ENCODE results near the gene CEP170B.

CEP170B gene

DNA sequence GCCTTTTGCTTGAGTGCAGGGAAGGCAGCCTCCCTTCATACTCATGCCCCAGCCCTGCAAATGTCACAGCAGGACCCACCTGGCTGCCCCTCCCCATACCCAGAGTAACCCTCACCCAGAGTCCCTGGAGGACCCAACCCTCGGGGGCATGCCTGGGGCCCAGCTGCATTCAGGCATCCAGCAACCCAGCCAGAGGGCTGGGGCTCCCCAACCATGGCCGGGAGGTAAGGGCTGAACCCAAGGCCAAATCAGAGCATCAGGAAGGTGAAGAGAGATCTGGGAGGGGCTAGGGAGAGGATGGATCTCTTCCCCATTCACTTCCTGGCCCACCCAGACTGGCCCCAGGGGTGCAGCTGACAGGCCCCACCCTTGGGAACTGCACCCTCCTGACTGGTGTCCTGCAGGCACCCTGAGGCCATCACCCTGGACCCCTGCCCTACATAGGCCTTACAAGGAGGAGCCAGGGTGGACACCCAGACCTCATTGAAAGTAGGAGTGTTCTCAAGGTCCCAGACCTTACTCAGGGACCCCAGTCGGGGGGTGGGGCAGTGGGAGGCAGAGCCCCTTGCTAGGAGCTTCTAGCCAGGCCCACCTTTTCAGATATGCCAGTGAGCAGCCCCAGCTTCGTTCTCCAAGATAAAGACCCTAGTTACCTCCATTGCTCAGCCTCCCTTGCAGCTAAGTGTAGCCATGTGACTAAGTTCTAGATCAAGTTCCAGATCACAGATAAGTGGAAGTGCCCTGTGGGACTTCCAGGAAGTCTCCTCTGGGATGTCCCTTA lies 58.8 kb downstream of the CEP170B start:
- Histone ChIP-seq H2AFZ (ENCODE audit: low read length) (no peak overlapping the region), H3K4me2 (ENCODE audit: low read depth, low read length, poor library complexity, severe bottlenecking) (no peak overlapping the region), H3K36me3 (ENCODE audit: insufficient read depth, low read length) (no peaks in the 10 kb centered on the region), H3K9ac (ENCODE audit: low read depth, low read length, poor library complexity, severe bottlenecking) (no peak overlapping the region), H3K4me1 (ENCODE audit: insufficient read depth, low read length, poor library complexity, severe bottlenecking) (peaks cover 8% of the 10 kb centered on the region), H3K9me3 (ENCODE audit: insufficient read depth, low read depth, low read length) (no peaks in the 10 kb centered on the region), H3K4me3 (ENCODE audit: low read length, poor library complexity, severe bottlenecking) (no peak overlapping the region), H3K27me3 (ENCODE audit: insufficient read depth, low read length, poor library complexity, severe bottlenecking) (no peaks in the 10 kb centered on the region), H3K9me2 (replicated peaks; ENCODE audit: low read depth, low read length) (no peaks in the 10 kb centered on the region), H4K20me1 (ENCODE audit: insufficient read depth, low read length, poor library complexity, severe bottlenecking) (no peaks in the 10 kb centered on the region), H3K79me2 (ENCODE audit: insufficient read depth, low read length) (no peaks in the 10 kb centered on the region), H3F3A (ENCODE audit: low read depth) (no peaks in the 10 kb centered on the region)
- TF ChIP-seq, protein P1, sequence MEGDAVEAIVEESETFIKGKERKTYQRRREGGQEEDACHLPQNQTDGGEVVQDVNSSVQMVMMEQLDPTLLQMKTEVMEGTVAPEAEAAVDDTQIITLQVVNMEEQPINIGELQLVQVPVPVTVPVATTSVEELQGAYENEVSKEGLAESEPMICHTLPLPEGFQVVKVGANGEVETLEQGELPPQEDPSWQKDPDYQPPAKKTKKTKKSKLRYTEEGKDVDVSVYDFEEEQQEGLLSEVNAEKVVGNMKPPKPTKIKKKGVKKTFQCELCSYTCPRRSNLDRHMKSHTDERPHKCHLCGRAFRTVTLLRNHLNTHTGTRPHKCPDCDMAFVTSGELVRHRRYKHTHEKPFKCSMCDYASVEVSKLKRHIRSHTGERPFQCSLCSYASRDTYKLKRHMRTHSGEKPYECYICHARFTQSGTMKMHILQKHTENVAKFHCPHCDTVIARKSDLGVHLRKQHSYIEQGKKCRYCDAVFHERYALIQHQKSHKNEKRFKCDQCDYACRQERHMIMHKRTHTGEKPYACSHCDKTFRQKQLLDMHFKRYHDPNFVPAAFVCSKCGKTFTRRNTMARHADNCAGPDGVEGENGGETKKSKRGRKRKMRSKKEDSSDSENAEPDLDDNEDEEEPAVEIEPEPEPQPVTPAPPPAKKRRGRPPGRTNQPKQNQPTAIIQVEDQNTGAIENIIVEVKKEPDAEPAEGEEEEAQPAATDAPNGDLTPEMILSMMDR (conservative IDR thresholded peaks at IDR 0.05; ENCODE audit: low read length), result no peak
- no peak for TF ChIP-seq EZH2phosphoT487 (IDR thresholded peaks at IDR 0.05; ENCODE audit: borderline replicate concordance)

DNA sequence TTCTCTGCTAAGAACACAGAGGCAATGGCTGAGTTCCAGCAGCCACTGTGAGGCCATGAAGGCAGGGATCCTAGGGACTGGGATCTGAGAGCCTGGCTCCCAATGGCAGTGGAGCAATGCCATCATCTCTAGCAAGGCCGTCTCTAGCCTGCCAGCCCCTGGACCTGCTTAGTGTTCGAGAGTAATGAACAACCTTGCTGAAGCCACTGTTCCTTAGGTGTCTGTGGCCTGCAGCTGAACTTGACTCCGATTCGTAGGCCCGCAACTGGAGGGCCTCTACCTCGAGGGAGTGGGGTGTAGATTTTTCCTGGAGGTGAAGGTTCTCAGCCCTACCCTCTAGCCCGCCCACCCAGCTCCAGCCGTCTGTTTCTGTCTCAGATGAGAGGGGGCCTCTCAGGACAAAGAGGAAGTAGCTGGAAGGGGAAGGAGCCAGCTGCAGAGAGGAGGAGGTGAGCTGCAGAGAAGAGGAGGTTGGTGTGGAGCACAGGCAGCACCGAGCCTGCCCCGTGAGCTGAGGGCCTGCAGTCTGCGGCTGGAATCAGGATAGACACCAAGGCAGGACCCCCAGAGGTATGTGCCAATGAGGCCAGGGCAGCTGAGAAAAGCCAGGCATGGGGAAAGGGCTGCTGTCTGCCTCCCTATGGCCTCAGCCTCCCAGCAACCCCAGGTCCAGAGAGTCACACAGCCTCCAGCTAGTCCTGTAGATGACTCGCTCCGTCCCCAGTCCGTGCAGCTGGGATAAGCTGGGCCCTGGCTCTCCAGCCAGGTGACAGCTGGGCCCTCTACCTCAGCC lies 59.5 kb downstream of the CEP170B start, which contains the start of gene PLD4:
PLD4 (plus strand) TSS at position 459 of the 793 bp plus-strand sequence. CDS start 2,262 bp downstream, outside the sequence.
- no peaks in the 10 kb centered on the region for H3F3A ChIP-seq (ENCODE audit: low read depth)
- H3K4me1 ChIP-seq (ENCODE audit: insufficient read depth, low read length, poor library complexity, severe bottlenecking), result peaks cover 4% of the 10 kb centered on the region
- H3K9me3 ChIP-seq (ENCODE audit: insufficient read depth, low read depth, low read length), result no peaks in the 10 kb centered on the region
- H2AFZ ChIP-seq (ENCODE audit: low read length), result no peak within 1 kb of the TSS
- no peaks in the 10 kb centered on the region for H3K79me2 ChIP-seq (ENCODE audit: insufficient read depth, low read length)
- no peak within 1 kb of the TSS for H3K4me2 ChIP-seq (ENCODE audit: low read depth, low read length, poor library complexity, severe bottlenecking)
- H3K9me2 ChIP-seq (replicated peaks; ENCODE audit: low read depth, low read length), result no peaks in the 10 kb centered on the region
- H3K4me3 ChIP-seq (ENCODE audit: low read length, poor library complexity, severe bottlenecking), result no peak within 1 kb of the TSS
- H3K9ac ChIP-seq (ENCODE audit: low read depth, low read length, poor library complexity, severe bottlenecking), result no peak within 1 kb of the TSS
- no peaks in the 10 kb centered on the region for H3K36me3 ChIP-seq (ENCODE audit: insufficient read depth, low read length)
- no peaks in the 10 kb centered on the region for H4K20me1 ChIP-seq (ENCODE audit: insufficient read depth, low read length, poor library complexity, severe bottlenecking)
- H3K27me3 ChIP-seq (ENCODE audit: insufficient read depth, low read length, poor library complexity, severe bottlenecking), result no peaks in the 10 kb centered on the region
- TF ChIP-seq, protein P1 (conservative IDR thresholded peaks at IDR 0.05; ENCODE audit: low read length), result no peak
- TF ChIP-seq EZH2phosphoT487 (IDR thresholded peaks at IDR 0.05; ENCODE audit: borderline replicate concordance), result no peak

DNA sequence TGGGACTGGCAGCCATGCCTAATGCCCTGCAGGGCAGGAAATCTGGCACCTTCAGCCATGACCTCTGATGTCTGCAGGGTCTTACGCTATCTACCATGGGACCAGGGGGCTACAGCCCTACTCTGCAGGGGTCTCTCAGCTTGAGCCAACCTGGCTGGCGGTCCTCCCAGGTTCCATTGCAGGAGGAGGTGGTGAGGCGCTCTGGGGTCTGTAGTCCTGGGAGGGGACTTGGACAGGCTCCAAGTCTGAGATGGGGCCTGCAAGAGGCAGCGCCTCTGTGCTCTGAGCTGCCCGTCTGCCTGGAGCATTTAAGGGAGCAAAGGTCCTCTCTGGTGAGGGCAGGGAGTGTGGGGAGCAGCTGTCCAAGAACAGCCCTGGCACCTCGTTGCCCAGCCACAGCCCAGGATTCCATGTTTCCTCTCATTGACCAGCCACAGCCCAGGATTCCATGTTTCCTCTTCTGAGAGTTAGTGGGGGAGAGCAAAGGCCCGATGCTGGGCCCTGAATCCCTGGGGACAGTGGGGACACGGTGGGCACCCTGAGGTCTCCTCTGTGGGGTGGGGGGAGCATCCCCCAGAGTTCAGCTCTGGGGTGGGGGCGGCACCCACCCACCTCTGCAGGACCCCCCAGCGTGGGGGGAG lies 60.3 kb downstream of the CEP170B start:
- Histone ChIP-seq H3K9ac (ENCODE audit: low read depth, low read length, poor library complexity, severe bottlenecking) (no peak overlapping the region), H3K9me2 (replicated peaks; ENCODE audit: low read depth, low read length) (no peaks in the 10 kb centered on the region), H2AFZ (ENCODE audit: low read length) (no peak overlapping the region), H4K20me1 (ENCODE audit: insufficient read depth, low read length, poor library complexity, severe bottlenecking) (no peaks in the 10 kb centered on the region), H3K4me1 (ENCODE audit: insufficient read depth, low read length, poor library complexity, severe bottlenecking) (no peaks in the 10 kb centered on the region), H3K79me2 (ENCODE audit: insufficient read depth, low read length) (no peaks in the 10 kb centered on the region), H3K9me3 (ENCODE audit: insufficient read depth, low read depth, low read length) (no peaks in the 10 kb centered on the region), H3K4me2 (ENCODE audit: low read depth, low read length, poor library complexity, severe bottlenecking) (no peak overlapping the region), H3K27me3 (ENCODE audit: insufficient read depth, low read length, poor library complexity, severe bottlenecking) (no peaks in the 10 kb centered on the region), H3K4me3 (ENCODE audit: low read length, poor library complexity, severe bottlenecking) (no peak overlapping the region), H3K36me3 (ENCODE audit: insufficient read depth, low read length) (no peaks in the 10 kb centered on the region), H3F3A (ENCODE audit: low read depth) (no peaks in the 10 kb centered on the region)
- TF ChIP-seq, protein P1 (conservative IDR thresholded peaks at IDR 0.05; ENCODE audit: low read length), result no peak
- TF ChIP-seq EZH2phosphoT487 (IDR thresholded peaks at IDR 0.05; ENCODE audit: borderline replicate concordance), result no peak

Measured in Loucy (cell line).